Keratinocyte (primary cell): ENCODE results near the gene SLC9B2. TPM values are rescaled to one million over a fixed set of nuclear protein-coding genes. Genes with fewer than 3 reads are reported as not detected.

Source experiments
- DNase-seq: peaks from one replicate; pipeline ENCODE4 v3.0.0-alpha.2; 2011; ENCODE audit warnings: low read depth, missing footprints, low spot score
- FAIRE-seq: peaks from 2 replicates; lab custom pipeline; 2011; peaks lifted over from hg19 to GRCh38; lab: Jason Lieb, UNC
- H2AFZ ChIP-seq: 2 replicates; pipeline ENCODE4 v1.6.0; 2012; ENCODE audit warnings: low read length, control low read depth, inconsistent platforms; ENCODE audit not compliant: control insufficient read depth
- H3K27ac ChIP-seq: 2 replicates; pipeline ENCODE4 v1.5.1; 2011; ENCODE audit warnings: low read length; ENCODE audit not compliant: control insufficient read depth, insufficient read depth
- H3K27me3 ChIP-seq: 3 replicates; pipeline ENCODE4 v1.6.0; 2011; ENCODE audit warnings: low read length; ENCODE audit not compliant: control insufficient read depth, insufficient read depth; ENCODE audit errors: extremely low read depth
- H3K36me3 ChIP-seq, 2 experiments: 2 replicates in 1 of 2; 3 replicates in 1 of 2; pipeline ENCODE4 v1.5.1; 2011; ENCODE audit warnings: low read length in 2 of 2, mild to moderate bottlenecking in 1 of 2; ENCODE audit not compliant: control insufficient read depth in 2 of 2, insufficient read depth in 2 of 2; ENCODE audit errors: extremely low read depth in 1 of 2
- H3K4me1 ChIP-seq: 3 replicates; pipeline ENCODE4 v1.5.1; 2011; ENCODE audit warnings: low read length; ENCODE audit not compliant: control insufficient read depth, insufficient read depth; ENCODE audit errors: extremely low read depth
- H3K4me2 ChIP-seq: 3 replicates; pipeline ENCODE4 v1.6.0; 2011; ENCODE audit warnings: low read depth, low read length; ENCODE audit not compliant: control insufficient read depth, insufficient read depth; ENCODE audit errors: extremely low read depth
- H3K4me3 ChIP-seq, 3 experiments: fragments of 200-600 bp in 1 of 3; sonication (generic) in 1 of 3; 2 replicates in 2 of 3; 3 replicates in 1 of 3; pipeline ENCODE4 v1.5.1; 2011 to 2016; ENCODE audit warnings: low read length in 3 of 3, mild to moderate bottlenecking in 3 of 3, control low read depth in 2 of 3, inconsistent platforms in 1 of 3, low read depth in 1 of 3, mixed read lengths in 1 of 3, mixed run types in 1 of 3, moderate library complexity in 1 of 3; ENCODE audit not compliant: control insufficient read depth in 2 of 3, insufficient read depth in 2 of 3; ENCODE audit errors: extremely low read depth in 1 of 3
- H3K79me2 ChIP-seq: 2 replicates; pipeline ENCODE4 v1.6.0; 2012; ENCODE audit warnings: low read length; ENCODE audit not compliant: control insufficient read depth, insufficient read depth
- H3K9ac ChIP-seq: 3 replicates; pipeline ENCODE4 v1.6.0; 2011; ENCODE audit warnings: low read length; ENCODE audit not compliant: control insufficient read depth, insufficient read depth; ENCODE audit errors: extremely low read depth
- H3K9me1 ChIP-seq: 3 replicates; pipeline ENCODE4 v1.6.0; 2011; ENCODE audit warnings: low read length; ENCODE audit not compliant: control insufficient read depth, insufficient read depth; ENCODE audit errors: extremely low read depth
- H3K9me3 ChIP-seq: 2 replicates; pipeline ENCODE4 v1.5.1; 2012; ENCODE audit warnings: low read depth, low read length; ENCODE audit not compliant: control insufficient read depth
- H4K20me1 ChIP-seq: 3 replicates; pipeline ENCODE4 v1.6.0; 2011; ENCODE audit warnings: low read length; ENCODE audit not compliant: control insufficient read depth, insufficient read depth; ENCODE audit errors: extremely low read depth
- EZH2 ChIP-seq: IDR thresholded peaks from one replicate; pipeline ENCODE4 v1.6.1; 2012; ENCODE audit warnings: inconsistent platforms, mild to moderate bottlenecking, low read length, moderate library complexity
- dilution Hi-C: fragments of 300-500 bp; cut with MboI; formaldehyde crosslinking; loops from one replicate; pipeline ENCODE4 v1.7.0; 2020; ENCODE audit warnings: low sequenced_read_pairs; ENCODE audit not compliant: extremely low pct_ligation_motif_present
- polyA plus RNA-seq, 5 experiments: library from polyadenylated mRNA; depleted of rRNA in 3 of 5; stranded (reverse) in 3 of 5; stranded (forward) in 1 of 5; unstranded in 1 of 5; fragments of >200 nt; gene quantifications; 1 replicate in 1 of 5; 2 replicates in 3 of 5; 3 replicates in 1 of 5; pipeline versions ENCODE4 v1.2.1 to v1.2.3, GENCODE V29; 2011 to 2012; ENCODE audit warnings: missing spikeins in 2 of 5, low read depth in 1 of 5, low replicate concordance in 1 of 5
- TF ChIP-seq, protein P1 (sequence below), 3 experiments: IDR thresholded peaks in 1 of 3; conservative IDR thresholded peaks in 1 of 3; optimal IDR thresholded peaks in 1 of 3; 2 replicates in 2 of 3; 3 replicates in 1 of 3; pipeline versions ENCODE3 to v1.5.1; 2011; ENCODE audit warnings: low read length in 3 of 3, mild to moderate bottlenecking in 3 of 3, moderate library complexity in 2 of 3, control low read depth in 1 of 3, inconsistent platforms in 1 of 3; ENCODE audit not compliant: insufficient read depth in 2 of 3; ENCODE audit errors: extremely low read depth in 1 of 3

SLC9B2 gene
- polyA plus RNA-seq, 1 donor (not counting 4 experiments of a cell fraction or from before 2014, with no cell fraction given), result 14.6 TPM

DNA sequence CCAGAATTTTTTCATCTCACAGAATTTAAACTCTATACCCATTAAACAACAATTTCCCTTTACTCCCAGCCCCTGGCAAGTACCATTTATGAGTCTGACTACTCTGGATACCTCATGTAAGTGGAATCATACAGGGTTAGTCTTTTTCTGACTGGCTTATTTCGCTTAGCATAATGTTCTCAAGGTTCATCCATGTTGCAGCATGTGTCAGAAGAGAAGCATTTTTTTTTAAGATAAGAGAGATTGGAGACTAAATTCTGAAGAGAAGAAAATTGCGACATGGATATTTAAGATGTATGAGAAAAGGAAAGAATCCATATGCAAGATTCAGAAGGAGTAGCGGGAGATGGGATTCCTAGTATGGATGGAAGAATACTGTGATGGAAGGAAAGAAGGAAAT is 45.8 kb downstream of the SLC9B2 start:
- TF ChIP-seq, protein P1, sequence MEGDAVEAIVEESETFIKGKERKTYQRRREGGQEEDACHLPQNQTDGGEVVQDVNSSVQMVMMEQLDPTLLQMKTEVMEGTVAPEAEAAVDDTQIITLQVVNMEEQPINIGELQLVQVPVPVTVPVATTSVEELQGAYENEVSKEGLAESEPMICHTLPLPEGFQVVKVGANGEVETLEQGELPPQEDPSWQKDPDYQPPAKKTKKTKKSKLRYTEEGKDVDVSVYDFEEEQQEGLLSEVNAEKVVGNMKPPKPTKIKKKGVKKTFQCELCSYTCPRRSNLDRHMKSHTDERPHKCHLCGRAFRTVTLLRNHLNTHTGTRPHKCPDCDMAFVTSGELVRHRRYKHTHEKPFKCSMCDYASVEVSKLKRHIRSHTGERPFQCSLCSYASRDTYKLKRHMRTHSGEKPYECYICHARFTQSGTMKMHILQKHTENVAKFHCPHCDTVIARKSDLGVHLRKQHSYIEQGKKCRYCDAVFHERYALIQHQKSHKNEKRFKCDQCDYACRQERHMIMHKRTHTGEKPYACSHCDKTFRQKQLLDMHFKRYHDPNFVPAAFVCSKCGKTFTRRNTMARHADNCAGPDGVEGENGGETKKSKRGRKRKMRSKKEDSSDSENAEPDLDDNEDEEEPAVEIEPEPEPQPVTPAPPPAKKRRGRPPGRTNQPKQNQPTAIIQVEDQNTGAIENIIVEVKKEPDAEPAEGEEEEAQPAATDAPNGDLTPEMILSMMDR (optimal IDR thresholded peaks at IDR 0.05 in 1 of 3, IDR thresholded peaks at IDR 0.05 in 1 of 3, conservative IDR thresholded peaks at IDR 0.05 in 1 of 3; ENCODE audit: extremely low read depth in 1 of 3, insufficient read depth in 2 of 3, low read length in 3 of 3), result no peak
- no peak for TF ChIP-seq EZH2
- H3K4me2 ChIP-seq, result no peak overlapping the region
- no peak overlapping the region for H3K27ac ChIP-seq
- H3K4me3 ChIP-seq, result no peak overlapping the region
- no peaks in the 10 kb centered on the region for H3K79me2 ChIP-seq
- FAIRE-seq, result no peak
- H3K4me1 ChIP-seq, result no peaks in the 10 kb centered on the region
- no peaks in the 10 kb centered on the region for H3K9me3 ChIP-seq
- peaks cover under 1 to 10% of the 10 kb centered on the region in 2 experiments for H3K36me3 ChIP-seq
- H3K9ac ChIP-seq, result no peak overlapping the region
- no peak for DNase-seq
- dilution Hi-C loops, result no loop called here
- no peaks in the 10 kb centered on the region for H3K9me1 ChIP-seq
- no peak overlapping the region for H2AFZ ChIP-seq
- no peaks in the 10 kb centered on the region for H3K27me3 ChIP-seq
- no peaks in the 10 kb centered on the region for H4K20me1 ChIP-seq

DNA sequence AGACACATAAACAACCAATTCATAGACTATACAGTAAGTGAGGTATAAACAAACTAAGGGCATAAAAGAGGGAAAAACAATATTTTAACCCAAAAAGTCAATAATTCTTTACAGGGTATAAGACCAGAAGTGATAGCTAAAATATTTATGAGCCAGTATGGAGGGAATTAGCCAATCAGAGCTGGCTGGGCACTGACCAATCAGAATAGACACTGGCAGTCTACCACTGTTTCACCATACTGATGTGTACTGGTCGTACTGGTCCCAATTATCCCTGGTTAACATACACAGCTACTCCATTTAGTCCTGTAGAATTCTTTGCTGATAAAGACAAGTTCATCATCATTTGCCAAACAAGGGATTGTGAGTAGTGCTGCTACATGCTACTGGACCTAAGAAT is 47.3 kb downstream of the SLC9B2 start:
- Histone ChIP-seq H3K27ac (no peak overlapping the region), H3K4me3 (no peak overlapping the region), H4K20me1 (no peaks in the 10 kb centered on the region), H3K9me1 (no peaks in the 10 kb centered on the region), H3K4me2 (no peak overlapping the region), H3K4me1 (no peaks in the 10 kb centered on the region), H3K36me3 (peaks cover 2 to 10% of the 10 kb centered on the region in 2 experiments), H3K27me3 (no peaks in the 10 kb centered on the region), H2AFZ (no peak overlapping the region), H3K9ac (no peak overlapping the region), H3K9me3 (no peaks in the 10 kb centered on the region), H3K79me2 (no peaks in the 10 kb centered on the region)
- no peak for FAIRE-seq
- dilution Hi-C loops, result no loop called here
- TF ChIP-seq, protein P1 (optimal IDR thresholded peaks at IDR 0.05 in 1 of 3, IDR thresholded peaks at IDR 0.05 in 1 of 3, conservative IDR thresholded peaks at IDR 0.05 in 1 of 3; ENCODE audit: extremely low read depth in 1 of 3, insufficient read depth in 2 of 3, low read length in 3 of 3), result no peak
- no peak for TF ChIP-seq EZH2
- no peak for DNase-seq
